Cardiac muscle cell (in vitro differentiated cells and primary cell): Measurements from ENCODE around the gene PHF2. TPM values are rescaled to one million over a fixed set of nuclear protein-coding genes. Genes with fewer than 3 reads are reported as not detected.

ENCODE experiments used
- DNase-seq, 2 donors: peaks; one replicate each; pipeline versions ENCODE4 v3.0.0 to v3.0.0-alpha.2; 2010 to 2017; ENCODE audit warnings: low read depth in 1 of 2, low spot score in 1 of 2
- H3K27ac ChIP-seq: fragments of 200-600 bp; sonication (generic); 2 replicates; pipeline ENCODE4 v1.5.1; 2016
- H3K27me3 ChIP-seq: fragments of 200-600 bp; sonication (generic); 2 replicates; pipeline ENCODE4 v1.6.0; 2016; ENCODE audit warnings: control low read depth
- H3K36me3 ChIP-seq: fragments of 200-600 bp; sonication (generic); 2 replicates; pipeline ENCODE4 v1.5.1; 2016; ENCODE audit warnings: control low read depth
- H3K4me1 ChIP-seq: fragments of 200-600 bp; sonication (generic); 2 replicates; pipeline ENCODE4 v1.8.1; 2017; ENCODE audit warnings: low read depth, mild to moderate bottlenecking, mixed run types
- H3K4me3 ChIP-seq: fragments of 200-600 bp; sonication (generic); 2 replicates; pipeline ENCODE4 v1.5.1; 2016; ENCODE audit warnings: mild to moderate bottlenecking
- H3K9me3 ChIP-seq: fragments of 200-600 bp; sonication (generic); 2 replicates; pipeline ENCODE4 v1.5.1; 2017; ENCODE audit warnings: low read depth, mild to moderate bottlenecking, control low read depth
- polyA plus RNA-seq: library from polyadenylated mRNA; unstranded; fragments of >200 nt; fragmentation: Nextera tagmentation; extraction: Ambion mirVana; gene quantifications from 2 replicates; pipeline ENCODE4 v1.2.1, GENCODE V29; 2016
- total RNA-seq: library from RNA; depleted of rRNA; stranded (reverse); fragments of >200 nt; gene quantifications from 2 replicates; pipeline ENCODE4 v1.2.3, GENCODE V29; 2016
- TF ChIP-seq, protein P1 (sequence below): IDR thresholded peaks from 2 replicates; pipeline ENCODE4 v1.5.1; 2012; ENCODE audit warnings: low read depth, mild to moderate bottlenecking, low read length

The PHF2 gene
- total and polyA plus RNA-seq, 2 experiments from 2014 or later = 14.1 to 33.7 TPM

- Histone ChIP-seq H3K4me3 (peak overlapping the region; percentile 70), H3K9me3 (no peaks in the 10 kb centered on the region), H3K27ac (no peak overlapping the region), H3K4me1 (peaks cover 15% of the 10 kb centered on the region), H3K36me3 (no peaks in the 10 kb centered on the region), H3K27me3 (no peaks in the 10 kb centered on the region)
- TF ChIP-seq, protein P1, sequence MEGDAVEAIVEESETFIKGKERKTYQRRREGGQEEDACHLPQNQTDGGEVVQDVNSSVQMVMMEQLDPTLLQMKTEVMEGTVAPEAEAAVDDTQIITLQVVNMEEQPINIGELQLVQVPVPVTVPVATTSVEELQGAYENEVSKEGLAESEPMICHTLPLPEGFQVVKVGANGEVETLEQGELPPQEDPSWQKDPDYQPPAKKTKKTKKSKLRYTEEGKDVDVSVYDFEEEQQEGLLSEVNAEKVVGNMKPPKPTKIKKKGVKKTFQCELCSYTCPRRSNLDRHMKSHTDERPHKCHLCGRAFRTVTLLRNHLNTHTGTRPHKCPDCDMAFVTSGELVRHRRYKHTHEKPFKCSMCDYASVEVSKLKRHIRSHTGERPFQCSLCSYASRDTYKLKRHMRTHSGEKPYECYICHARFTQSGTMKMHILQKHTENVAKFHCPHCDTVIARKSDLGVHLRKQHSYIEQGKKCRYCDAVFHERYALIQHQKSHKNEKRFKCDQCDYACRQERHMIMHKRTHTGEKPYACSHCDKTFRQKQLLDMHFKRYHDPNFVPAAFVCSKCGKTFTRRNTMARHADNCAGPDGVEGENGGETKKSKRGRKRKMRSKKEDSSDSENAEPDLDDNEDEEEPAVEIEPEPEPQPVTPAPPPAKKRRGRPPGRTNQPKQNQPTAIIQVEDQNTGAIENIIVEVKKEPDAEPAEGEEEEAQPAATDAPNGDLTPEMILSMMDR = no peak
- DNase-seq = no peak
Observed at GRCh38 chr9:93577975-93578682, 1.7 kb downstream of the PHF2 start.

DNA sequence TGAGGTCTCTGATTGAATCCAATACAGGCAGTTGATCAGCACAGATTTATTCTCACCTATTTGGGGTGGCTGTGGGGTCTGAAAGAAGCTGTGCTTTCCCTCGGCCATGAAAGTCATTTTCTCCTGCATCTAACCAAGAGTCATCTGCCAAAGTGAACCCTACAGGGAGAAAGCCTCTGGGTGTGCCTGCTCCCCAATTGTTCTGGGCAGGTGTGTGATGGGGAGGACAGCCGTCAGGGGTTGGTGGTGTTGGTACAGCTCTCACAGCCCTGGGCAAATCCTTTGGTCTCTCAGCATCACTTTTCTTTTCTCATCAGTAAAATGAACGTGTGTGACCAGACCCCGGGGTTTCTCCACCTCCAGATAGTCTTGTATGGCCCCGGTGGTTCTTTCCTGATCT lies 2.5 kb downstream of the PHF2 start:
- peaks cover 15% of the 10 kb centered on the region for H3K4me1 ChIP-seq
- TF ChIP-seq, protein P1 = no peak
- no peak for DNase-seq
- no peaks in the 10 kb centered on the region for H3K27me3 ChIP-seq
- no peaks in the 10 kb centered on the region for H3K9me3 ChIP-seq
- H3K27ac ChIP-seq = no peak overlapping the region
- H3K4me3 ChIP-seq = no peak overlapping the region
- no peaks in the 10 kb centered on the region for H3K36me3 ChIP-seq

DNA sequence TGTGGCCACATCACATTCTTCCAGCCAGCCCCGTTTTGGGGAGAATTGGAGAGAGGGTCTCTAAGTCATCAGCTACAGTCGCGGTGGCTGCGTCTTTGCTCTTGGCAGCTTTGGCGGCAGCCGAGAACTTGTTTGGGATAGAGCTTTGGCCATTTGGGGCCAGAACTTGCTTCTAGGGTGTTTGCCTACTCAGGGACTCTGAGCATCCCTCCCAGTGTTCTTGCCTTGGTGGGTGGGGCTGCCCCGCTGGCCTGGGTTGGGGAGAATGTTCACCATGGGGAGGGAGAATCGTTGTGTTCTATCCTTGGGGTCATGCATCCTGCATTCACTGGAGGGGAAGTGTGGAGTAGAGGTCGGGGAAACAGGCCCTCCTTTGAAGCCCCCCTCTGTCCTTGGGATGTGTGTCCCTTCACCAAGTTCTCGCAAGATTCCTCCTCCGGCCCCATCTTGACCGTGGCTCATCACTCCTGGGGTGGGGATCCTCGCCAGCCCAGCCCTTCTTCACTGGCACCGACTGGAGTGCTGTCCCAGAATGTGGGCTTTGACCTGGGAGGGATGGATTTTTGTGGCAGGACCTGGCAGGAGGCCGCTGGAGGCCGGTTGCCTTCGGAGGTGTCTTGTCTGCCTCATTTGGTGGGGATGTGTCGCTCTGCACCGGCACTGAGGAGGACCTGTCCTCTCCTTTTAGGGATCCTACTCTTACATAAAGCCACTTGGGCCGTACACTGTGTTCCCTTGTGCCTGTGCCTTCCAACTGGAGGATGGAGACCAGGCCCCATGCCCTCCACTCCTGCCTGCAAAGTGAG lies 3.5 kb downstream of the PHF2 start:
- TF ChIP-seq, protein P1 = no peak
- Histone ChIP-seq H3K27me3 (no peaks in the 10 kb centered on the region), H3K4me3 (no peak overlapping the region), H3K4me1 (peaks cover 14% of the 10 kb centered on the region), H3K36me3 (no peaks in the 10 kb centered on the region), H3K9me3 (no peaks in the 10 kb centered on the region), H3K27ac (peak overlapping the region; percentile 7)
- no peak for DNase-seq

GRCh38 chr9:93580654-93581380 lies 4.4 kb downstream of the PHF2 start:
- no peak overlapping the region for H3K4me3 ChIP-seq
- H3K4me1 ChIP-seq = peaks cover 7% of the 10 kb centered on the region
- DNase-seq = no peak
- TF ChIP-seq, protein P1 = no peak
- peak overlapping the region; percentile 7 for H3K27ac ChIP-seq
- H3K9me3 ChIP-seq = no peaks in the 10 kb centered on the region
- H3K36me3 ChIP-seq = no peaks in the 10 kb centered on the region
- H3K27me3 ChIP-seq = no peaks in the 10 kb centered on the region

GRCh38 chr9:93582115-93582514 lies 5.7 kb downstream of the PHF2 start:
- no peaks in the 10 kb centered on the region for H3K9me3 ChIP-seq
- H3K36me3 ChIP-seq = no peaks in the 10 kb centered on the region
- H3K27me3 ChIP-seq = no peaks in the 10 kb centered on the region
- TF ChIP-seq, protein P1 = no peak
- no peak for DNase-seq
- no peak overlapping the region for H3K4me3 ChIP-seq
- no peak overlapping the region for H3K27ac ChIP-seq
- peaks cover 7% of the 10 kb centered on the region for H3K4me1 ChIP-seq
